HG03342 (cell line): ENCODE results near the gene AGBL1.

ENCODE experiments used
- ATAC-seq: cut with Tn5 transposase; IDR thresholded peaks from one replicate; pipeline ENCODE4 v1.9.1; 2021; ENCODE audit warnings: mild to moderate bottlenecking, moderate library complexity; ENCODE audit not compliant: unreplicated experiment

AGBL1 gene

GRCh38 chr15:86849558-86850285, 770.1 kb downstream of the AGBL1 start:
- no peak for ATAC-seq

- ATAC-seq: no peak
Measured at GRCh38 chr15:86850939-86851338, 771.3 kb downstream of the AGBL1 start.

GRCh38 chr15:86852741-86853140, 773.1 kb downstream of the AGBL1 start:
- ATAC-seq: no peak

GRCh38 chr15:86854176-86854575, 774.5 kb downstream of the AGBL1 start:
- ATAC-seq: no peak

GRCh38 chr15:86855307-86856291, 775.9 kb downstream of the AGBL1 start:
- ATAC-seq: no peak

GRCh38 chr15:86857701-86858100, 778.0 kb downstream of the AGBL1 start:
- ATAC-seq: no peak

- no peak for ATAC-seq
Measured at GRCh38 chr15:86863226-86863915, 783.7 kb downstream of the AGBL1 start.

- ATAC-seq: no peak
Measured at GRCh38 chr15:86865920-86866319, 786.2 kb downstream of the AGBL1 start.

- ATAC-seq: no peak
Measured at GRCh38 chr15:86870846-86871245, 791.2 kb downstream of the AGBL1 start.

GRCh38 chr15:86871964-86872363, 792.3 kb downstream of the AGBL1 start:
- no peak for ATAC-seq

GRCh38 chr15:86872782-86873181, 793.1 kb downstream of the AGBL1 start:
- no peak for ATAC-seq

GRCh38 chr15:86875067-86875466, 795.4 kb downstream of the AGBL1 start:
- ATAC-seq: no peak

- no peak for ATAC-seq
Measured at GRCh38 chr15:86876387-86876944, 796.8 kb downstream of the AGBL1 start.

GRCh38 chr15:86877171-86877631, 797.5 kb downstream of the AGBL1 start:
- no peak for ATAC-seq

GRCh38 chr15:86878844-86879243, 799.2 kb downstream of the AGBL1 start:
- ATAC-seq: peak; percentile 80

- ATAC-seq: no peak
Measured at GRCh38 chr15:86879250-86880229, 799.9 kb downstream of the AGBL1 start.

GRCh38 chr15:86885616-86886015, 805.9 kb downstream of the AGBL1 start:
- ATAC-seq: no peak

GRCh38 chr15:86892774-86893449, 813.2 kb downstream of the AGBL1 start:
- ATAC-seq: no peak

- ATAC-seq: no peak
Measured at GRCh38 chr15:86894269-86894668, 814.6 kb downstream of the AGBL1 start.
